HFF-Myc (cell line): Measurements from ENCODE around the gene SUCLG2.

Experiments used
- DNase-seq: peaks from one replicate; pipeline ENCODE4 v3.0.0-alpha.2; 2011; ENCODE audit warnings: low read depth; ENCODE audit errors: extremely low read depth
- H3K4me3 ChIP-seq: replicated peaks from 2 replicates; pipeline ENCODE4 v1.5.1; 2011; ENCODE audit warnings: low read depth, mild to moderate bottlenecking, control low read depth, low read length
- CTCF ChIP-seq: IDR thresholded peaks from 2 replicates; pipeline ENCODE4 v1.5.1; 2012; ENCODE audit warnings: mild to moderate bottlenecking, low read depth, low read length, control low read depth; ENCODE audit errors: missing control alignments

The SUCLG2 gene

GRCh38 chr3:67349551-67350174 is 304.7 kb downstream of the SUCLG2 start:
- no peak for TF ChIP-seq CTCF
- no peak overlapping the region for H3K4me3 ChIP-seq
- DNase-seq: no peak

GRCh38 chr3:67346081-67346480 is 308.3 kb downstream of the SUCLG2 start:
- H3K4me3 ChIP-seq: no peak overlapping the region
- TF ChIP-seq CTCF: no peak

GRCh38 chr3:67335813-67336212 is 318.6 kb downstream of the SUCLG2 start:
- no peak for DNase-seq
- no peak overlapping the region for H3K4me3 ChIP-seq
- no peak for TF ChIP-seq CTCF

More at GRCh38 chr3:67346081-67346480, 308.3 kb downstream of the SUCLG2 start:
- no peak for DNase-seq

- DNase-seq: no peak
Observed at GRCh38 chr3:67334588-67334987, 319.8 kb downstream of the SUCLG2 start.

GRCh38 chr3:67329358-67329757 is 325.1 kb downstream of the SUCLG2 start:
- no peak for DNase-seq
- no peak for TF ChIP-seq CTCF
- no peak overlapping the region for H3K4me3 ChIP-seq

More at GRCh38 chr3:67334588-67334987, 319.8 kb downstream of the SUCLG2 start:
- no peak overlapping the region for H3K4me3 ChIP-seq
- TF ChIP-seq CTCF: no peak

GRCh38 chr3:67327582-67327981 is 326.8 kb downstream of the SUCLG2 start:
- H3K4me3 ChIP-seq: no peak overlapping the region
- DNase-seq: no peak
- no peak for TF ChIP-seq CTCF

- DNase-seq: no peak
- TF ChIP-seq CTCF: no peak
- H3K4me3 ChIP-seq: no peak overlapping the region
Observed at GRCh38 chr3:67325231-67325630, 329.2 kb downstream of the SUCLG2 start.
